ENCODE data around the gene CHCHD1.
"Not testable (repeated sequence)": the region's sequence is repeated elsewhere in the genome, so short reads cannot be mapped to it uniquely, and the experiment has no call there.

Gene CHCHD1

GRCh38 chr10:73813333-73813732 lies 31.5 kb downstream of the CHCHD1 start:
- no peak for DNase-seq (ENCODE audit: low spot score)

DNA sequence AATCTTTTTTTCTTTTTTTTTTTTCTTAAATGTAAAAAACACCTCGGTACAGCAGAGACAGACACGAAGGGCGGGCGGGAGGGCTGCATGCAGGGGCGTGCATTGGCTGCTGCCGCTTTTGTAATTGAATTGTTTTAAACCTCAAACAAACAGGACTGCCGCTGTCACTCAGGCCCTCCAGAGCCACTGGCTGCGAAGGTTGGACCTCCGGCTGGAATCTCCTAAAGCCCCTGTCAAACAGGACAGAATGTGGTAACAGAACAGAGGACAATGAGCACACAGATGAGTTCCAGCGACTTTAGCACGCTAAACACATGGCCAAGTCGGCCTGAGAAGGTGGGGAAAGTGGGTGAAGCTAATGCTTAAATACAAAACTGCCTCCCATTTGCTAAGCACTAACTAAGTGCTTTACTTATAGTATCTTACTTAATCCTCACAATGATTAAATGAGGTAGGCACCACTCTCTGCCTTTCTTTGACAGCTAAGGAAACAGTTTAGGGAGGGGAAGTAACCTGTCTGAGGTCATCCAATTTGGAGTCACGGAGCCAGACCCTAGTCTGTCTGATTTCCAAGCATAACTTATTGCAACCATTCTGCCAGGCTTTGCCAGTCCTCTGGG lies 32.5 kb downstream of the CHCHD1 start:
- no peak for DNase-seq (ENCODE audit: low spot score)

DNA sequence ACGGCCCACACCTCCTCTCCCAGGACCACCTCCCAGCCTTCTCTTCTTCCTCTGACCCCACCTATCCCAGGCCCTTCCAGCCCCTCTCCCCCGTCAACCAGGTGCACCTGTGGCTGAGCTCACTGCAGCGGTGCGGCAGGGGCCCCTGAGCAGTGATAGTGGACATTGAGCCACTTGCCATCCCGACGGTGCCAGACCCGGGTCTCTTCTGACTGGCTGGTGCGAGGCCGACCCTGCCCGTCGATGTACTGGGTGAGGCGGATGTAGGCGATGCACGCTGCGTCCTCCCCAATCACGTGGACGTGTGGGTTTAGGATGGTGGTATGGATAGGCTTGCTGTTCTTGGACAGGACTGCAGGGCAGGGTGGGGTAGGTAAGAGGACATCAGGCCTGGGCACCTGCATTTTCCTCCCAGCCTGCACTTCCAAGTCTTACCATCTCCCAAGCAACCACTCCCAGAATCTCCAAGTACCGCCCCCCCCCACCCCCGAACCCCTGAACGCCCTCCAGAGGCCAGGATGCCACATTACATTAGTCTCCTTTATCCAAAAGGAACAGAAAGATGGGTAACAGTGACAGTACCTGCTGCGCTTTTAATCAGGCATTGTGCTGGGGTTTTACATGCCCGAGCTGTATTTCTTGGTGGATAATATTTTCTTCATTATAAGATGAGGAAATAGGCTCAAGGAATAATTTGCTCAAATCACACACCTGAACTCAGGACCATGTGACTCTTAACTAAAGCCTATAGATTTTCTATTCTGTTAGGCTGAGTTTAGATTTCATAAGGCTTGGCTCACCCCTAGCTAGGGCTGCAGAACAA lies 33.3 kb downstream of the CHCHD1 start:
- DNase-seq (ENCODE audit: low spot score), result no peak

DNA sequence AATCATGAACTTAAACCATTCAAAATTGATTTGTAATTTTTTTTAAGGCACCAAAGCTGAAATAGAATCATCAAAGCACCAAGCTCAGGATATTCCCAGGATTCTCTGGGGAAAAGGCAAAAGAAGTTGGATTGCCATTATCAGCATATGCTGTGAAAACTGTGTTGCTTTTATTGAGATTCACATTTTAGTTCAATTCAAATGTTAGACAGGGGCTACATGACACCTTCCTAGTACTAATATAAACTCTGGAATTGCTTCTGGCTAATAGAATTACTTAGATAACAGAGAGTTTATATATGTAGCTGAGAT lies 33.8 kb downstream of the CHCHD1 start:
- DNase-seq (ENCODE audit: low spot score), result no peak

DNA sequence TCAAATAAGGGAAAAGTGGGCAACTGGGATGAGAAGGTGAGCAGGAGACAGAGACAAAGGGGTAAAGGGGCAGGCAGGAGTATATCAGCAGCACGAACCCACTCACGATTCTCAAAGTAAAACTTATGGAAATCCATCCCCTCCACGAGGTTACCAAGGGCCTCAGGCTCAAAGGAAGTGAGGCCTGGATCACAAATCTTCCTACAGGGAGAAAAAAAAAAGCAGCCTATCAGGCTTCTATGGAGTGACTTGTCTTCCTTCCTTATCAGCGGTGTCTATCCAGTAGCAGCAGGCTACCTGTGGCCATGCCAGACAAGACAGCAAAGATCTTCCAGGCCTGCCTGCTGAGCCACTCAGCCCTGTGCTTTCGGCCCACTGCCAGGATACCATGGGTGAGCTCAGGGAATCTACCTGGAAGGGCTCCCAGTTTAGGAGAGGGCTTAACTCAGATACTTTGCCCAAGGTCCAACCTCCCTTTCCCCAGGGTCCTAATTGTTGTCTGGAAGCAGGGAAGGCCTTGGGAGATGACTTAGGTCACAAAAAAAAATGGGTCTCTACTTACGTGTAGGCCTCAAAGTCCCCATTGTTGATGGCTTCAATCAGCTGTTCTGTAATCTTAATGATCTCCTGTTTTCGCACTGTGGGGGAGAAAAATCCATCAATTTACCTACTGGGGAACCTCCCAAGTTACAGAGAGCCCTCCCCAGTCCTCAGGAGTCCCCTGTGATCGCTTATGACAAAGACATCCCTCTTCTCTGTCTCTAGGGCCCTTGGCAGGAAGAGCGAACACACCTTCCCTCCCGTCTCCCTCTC lies 35.3 kb downstream of the CHCHD1 start:
- DNase-seq (ENCODE audit: low spot score), result no peak

DNA sequence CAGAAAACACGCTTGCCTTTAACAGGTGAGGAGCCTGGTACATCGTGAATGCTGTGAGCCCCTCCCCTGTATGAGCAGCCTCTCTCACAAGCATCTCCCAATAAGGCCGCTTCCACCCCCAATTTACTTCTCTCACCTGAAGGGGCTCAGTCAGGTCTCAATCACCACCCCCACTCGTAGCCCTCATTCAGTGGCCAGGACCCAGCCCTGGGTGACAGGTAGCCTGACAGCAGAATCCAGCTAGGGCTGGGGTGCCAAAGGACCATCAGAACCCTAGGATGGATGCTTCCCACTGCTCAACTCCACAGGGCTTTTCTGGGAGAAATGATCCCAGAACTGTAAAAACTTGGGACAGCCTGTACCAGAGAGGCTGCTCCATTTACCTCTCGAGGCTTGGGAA lies 36.0 kb downstream of the CHCHD1 start:
- DNase-seq (ENCODE audit: low spot score), result no peak

GRCh38 chr10:73818402-73818801 lies 36.6 kb downstream of the CHCHD1 start:
- DNase-seq (ENCODE audit: low spot score), result no peak

DNA sequence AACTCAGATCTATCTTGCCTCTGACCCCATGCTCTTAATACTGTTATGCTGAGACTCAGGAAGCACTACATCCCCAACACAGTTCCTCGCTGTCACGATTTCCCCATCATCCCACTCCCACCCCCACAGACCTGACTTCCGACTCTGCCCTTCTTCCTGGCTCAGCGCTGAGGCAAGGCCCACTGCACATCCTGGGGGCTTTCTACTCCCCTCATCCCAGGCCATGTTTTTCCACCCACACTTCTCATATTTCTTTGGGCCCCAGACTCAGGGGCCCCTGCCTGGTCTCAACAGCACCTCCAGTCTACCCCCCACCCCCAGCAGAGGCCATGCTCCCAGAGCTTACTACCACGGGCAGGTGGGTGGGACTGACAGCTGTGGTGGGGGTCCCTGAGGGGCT lies 37.2 kb downstream of the CHCHD1 start:
- DNase-seq (ENCODE audit: low spot score), result no peak

- DNase-seq (ENCODE audit: low spot score), result no peak
Observed at GRCh38 chr10:73819513-73820093, 37.8 kb downstream of the CHCHD1 start.

DNA sequence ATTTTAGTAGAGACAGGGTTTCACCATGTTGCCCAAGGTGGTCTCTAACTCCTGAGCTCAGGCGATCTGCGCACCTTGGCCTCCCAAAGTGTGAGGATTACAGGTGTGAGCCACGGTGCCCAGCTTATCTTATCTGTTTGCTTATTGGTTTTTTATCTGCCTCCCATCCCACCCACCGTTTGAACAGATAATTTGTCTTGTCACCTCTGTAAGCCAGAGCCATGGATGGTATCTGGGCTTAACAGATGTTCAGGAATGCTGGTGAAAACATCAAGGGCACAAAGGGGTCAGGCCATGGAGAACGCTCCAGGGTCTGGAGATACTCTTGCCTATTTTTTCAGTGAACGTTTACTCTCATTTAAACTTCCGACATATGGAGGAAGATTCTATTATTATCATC lies 41.5 kb downstream of the CHCHD1 start:
- no peak for DNase-seq (ENCODE audit: low spot score)

DNA sequence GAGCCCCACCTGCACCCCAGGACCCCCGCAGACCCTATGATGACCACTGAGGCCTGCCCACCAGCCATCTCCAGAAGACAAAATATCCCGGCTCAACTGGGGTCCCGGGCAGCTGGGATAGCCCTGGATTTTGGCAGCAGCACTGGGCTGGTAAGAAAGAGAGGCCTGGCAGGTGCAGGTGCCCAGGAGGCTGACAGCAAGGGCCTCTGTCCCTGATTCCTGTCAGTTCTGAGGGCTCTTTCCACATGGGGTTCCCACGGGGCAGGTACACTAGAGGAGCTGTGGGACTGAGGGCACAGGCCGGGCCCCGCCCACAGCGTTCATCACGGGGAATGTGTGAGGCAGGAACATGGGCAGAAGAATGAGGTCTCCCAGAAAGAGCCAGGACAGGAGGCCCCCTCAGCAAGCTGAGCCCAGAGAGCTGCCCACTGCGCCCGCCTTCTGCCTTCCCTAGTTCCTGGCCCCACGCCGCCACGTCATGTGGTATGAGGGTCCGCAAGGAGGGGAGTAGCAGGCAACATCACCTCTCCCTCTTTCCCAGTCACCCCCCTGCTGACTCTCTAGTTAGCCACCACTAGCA lies 42.4 kb downstream of the CHCHD1 start:
- no peak for DNase-seq (ENCODE audit: low spot score)

- DNase-seq (ENCODE audit: low spot score), result no peak
Observed at GRCh38 chr10:73827346-73828089, 45.7 kb downstream of the CHCHD1 start.

DNA sequence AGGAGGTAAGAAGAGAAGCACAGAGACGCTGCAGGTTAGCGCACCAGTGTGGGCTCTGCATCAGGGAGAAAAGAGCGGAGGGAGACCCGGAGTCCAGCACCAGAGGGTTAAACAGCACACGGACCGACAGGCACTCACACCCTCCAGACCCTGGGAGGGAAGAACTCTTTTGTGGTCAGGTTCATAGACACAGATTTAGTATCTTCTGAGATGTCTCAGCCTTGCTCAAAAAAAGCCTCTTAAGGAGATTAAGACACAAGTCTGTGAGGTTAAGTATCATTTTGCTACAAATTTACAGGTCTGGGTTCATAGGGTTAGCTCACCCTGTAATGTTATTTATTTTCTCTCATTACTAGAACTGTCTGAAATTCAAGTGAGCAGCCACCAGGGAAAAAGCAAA lies 46.3 kb downstream of the CHCHD1 start:
- no peak for DNase-seq (ENCODE audit: low spot score)

GRCh38 chr10:73829090-73829489 lies 47.2 kb downstream of the CHCHD1 start:
- not testable (repeated sequence) for DNase-seq (ENCODE audit: low spot score)

Data from pons (tissue), 1 donor.